Retinal pigment epithelial cell (primary cell): ENCODE measurements around the gene RBM45.

Experiments used
- DNase-seq: peaks from one replicate; pipeline ENCODE4 v3.0.0-alpha.2; 2010; ENCODE audit warnings: low read depth
- H3K4me3 ChIP-seq: 2 replicates; pipeline ENCODE4 v1.5.1; 2011; ENCODE audit warnings: mild to moderate bottlenecking, low read length, control low read depth, moderate library complexity
- CTCF ChIP-seq: conservative IDR thresholded peaks from 2 replicates; pipeline ENCODE4 v1.5.1; 2011; ENCODE audit warnings: low read depth, low read length, control low read depth, inconsistent platforms

Gene RBM45

GRCh38 chr2:178160601-178161000, 48.4 kb downstream of the RBM45 start:
- TF ChIP-seq CTCF, result no peak
- no peak overlapping the region for H3K4me3 ChIP-seq
- DNase-seq, result no peak

DNA sequence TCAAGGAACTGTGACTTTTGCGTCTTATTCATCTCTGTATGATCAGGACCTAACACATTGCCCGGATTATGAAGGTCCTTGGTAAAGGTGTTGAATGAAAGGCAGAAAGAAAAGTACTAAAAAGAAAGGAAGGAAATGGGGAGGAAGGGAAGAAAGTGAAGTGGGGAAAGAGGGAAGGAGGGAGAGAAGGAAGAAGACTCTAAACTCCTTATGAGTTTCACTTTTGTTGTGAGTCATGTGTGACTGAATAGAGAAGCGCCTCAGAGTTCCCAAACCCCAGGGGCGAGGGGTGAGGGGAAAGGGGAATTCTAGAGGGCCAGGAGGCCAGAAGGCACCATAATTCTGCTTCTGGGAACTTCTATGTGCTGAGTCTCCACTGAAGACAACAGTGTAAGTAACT, 51.2 kb downstream of the RBM45 start:
- H3K4me3 ChIP-seq, result no peak overlapping the region
- no peak for DNase-seq

DNA sequence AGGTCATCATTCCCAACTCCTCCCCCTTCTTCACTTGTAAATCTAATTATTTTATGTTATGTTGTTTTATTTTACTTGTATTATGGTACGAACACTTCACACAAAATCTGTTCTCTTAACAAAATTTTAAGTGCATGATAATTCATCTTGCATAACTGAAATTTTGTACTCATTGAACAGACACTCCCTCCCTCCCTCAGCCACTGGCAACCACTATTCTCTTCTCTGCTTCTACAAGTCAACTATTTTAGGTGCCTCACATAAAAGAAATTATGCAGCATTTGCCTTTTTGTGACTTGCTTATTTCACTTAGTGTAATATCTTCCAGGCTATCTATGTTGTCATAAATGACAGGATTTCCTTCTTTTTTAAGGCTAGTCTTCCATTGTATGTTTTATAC, 51.7 kb downstream of the RBM45 start:
- H3K4me3 ChIP-seq, result no peak overlapping the region
- no peak for DNase-seq

More for the DNA sequence above, 51.2 kb downstream of the RBM45 start:
- no peak for TF ChIP-seq CTCF

GRCh38 chr2:178173657-178174056, 61.4 kb downstream of the RBM45 start:
- DNase-seq, result no peak
- TF ChIP-seq CTCF, result no peak

More for the DNA sequence above, 51.7 kb downstream of the RBM45 start:
- no peak for TF ChIP-seq CTCF

GRCh38 chr2:178177066-178177679, 64.9 kb downstream of the RBM45 start:
- no peak for TF ChIP-seq CTCF
- H3K4me3 ChIP-seq, result no peak overlapping the region
- no peak for DNase-seq

More at GRCh38 chr2:178173657-178174056, 61.4 kb downstream of the RBM45 start:
- H3K4me3 ChIP-seq, result no peak overlapping the region
